Measurements from ENCODE around the gene CEP250. TPM values are rescaled to one million over a fixed set of nuclear protein-coding genes. Genes with fewer than 3 reads are reported as not detected.

CEP250 gene
- total RNA-seq, 1 donor from 2014 or later, result 58.5 TPM

- Mint-ChIP-seq H3K9me3 (ENCODE audit: unreplicated experiment) (no peaks in the 10 kb centered on the region), H3K27ac (ENCODE audit: unreplicated experiment) (no peak overlapping the region), H3K36me3 (ENCODE audit: unreplicated experiment) (no peaks in the 10 kb centered on the region), H3K4me3 (ENCODE audit: unreplicated experiment) (peak overlapping the region; percentile 51), H3K27me3 (ENCODE audit: unreplicated experiment) (no peaks in the 10 kb centered on the region), H3K4me1 (ENCODE audit: unreplicated experiment) (peaks cover 70% of the 10 kb centered on the region)
- no peak for DNase-seq (ENCODE audit: extremely low spot score, unreplicated experiment)
- TF ChIP-seq CTCF (IDR thresholded peaks at IDR 0.05), result no peak
Measured at GRCh38 chr20:35436177-35436573, 19.2 kb upstream of the CEP250 start.

GRCh38 chr20:35437599-35437998 is 17.8 kb upstream of the CEP250 start:
- Mint-ChIP-seq H3K27me3 (ENCODE audit: unreplicated experiment) (no peaks in the 10 kb centered on the region), H3K36me3 (ENCODE audit: unreplicated experiment) (no peaks in the 10 kb centered on the region), H3K4me1 (ENCODE audit: unreplicated experiment) (peaks cover 56% of the 10 kb centered on the region), H3K9me3 (ENCODE audit: unreplicated experiment) (no peaks in the 10 kb centered on the region), H3K4me3 (ENCODE audit: unreplicated experiment) (peak overlapping the region; percentile 67), H3K27ac (ENCODE audit: unreplicated experiment) (no peak overlapping the region)
- DNase-seq (ENCODE audit: extremely low spot score, unreplicated experiment), result no peak
- TF ChIP-seq CTCF (IDR thresholded peaks at IDR 0.05), result no peak

GRCh38 chr20:35443003-35443402 is 12.4 kb upstream of the CEP250 start:
- Mint-ChIP-seq H3K27ac (ENCODE audit: unreplicated experiment) (peak overlapping the region; percentile 71), H3K27me3 (ENCODE audit: unreplicated experiment) (no peaks in the 10 kb centered on the region), H3K4me3 (ENCODE audit: unreplicated experiment) (no peak overlapping the region), H3K9me3 (ENCODE audit: unreplicated experiment) (no peaks in the 10 kb centered on the region), H3K36me3 (ENCODE audit: unreplicated experiment) (no peaks in the 10 kb centered on the region), H3K4me1 (ENCODE audit: unreplicated experiment) (peaks cover 42% of the 10 kb centered on the region)
- TF ChIP-seq CTCF (IDR thresholded peaks at IDR 0.05), result no peak
- DNase-seq (ENCODE audit: extremely low spot score, unreplicated experiment), result no peak

GRCh38 chr20:35444226-35444625 is 11.2 kb upstream of the CEP250 start:
- no peaks in the 10 kb centered on the region for H3K9me3 Mint-ChIP-seq (ENCODE audit: unreplicated experiment)
- no peak for TF ChIP-seq CTCF (IDR thresholded peaks at IDR 0.05)
- H3K4me3 Mint-ChIP-seq (ENCODE audit: unreplicated experiment), result no peak overlapping the region
- H3K27me3 Mint-ChIP-seq (ENCODE audit: unreplicated experiment), result no peaks in the 10 kb centered on the region
- H3K27ac Mint-ChIP-seq (ENCODE audit: unreplicated experiment), result no peak overlapping the region
- H3K4me1 Mint-ChIP-seq (ENCODE audit: unreplicated experiment), result peaks cover 30% of the 10 kb centered on the region
- no peaks in the 10 kb centered on the region for H3K36me3 Mint-ChIP-seq (ENCODE audit: unreplicated experiment)
- DNase-seq (ENCODE audit: extremely low spot score, unreplicated experiment), result no peak

- Mint-ChIP-seq H3K27ac (ENCODE audit: unreplicated experiment) (no peak overlapping the region), H3K36me3 (ENCODE audit: unreplicated experiment) (no peaks in the 10 kb centered on the region), H3K4me3 (ENCODE audit: unreplicated experiment) (no peak overlapping the region), H3K27me3 (ENCODE audit: unreplicated experiment) (no peaks in the 10 kb centered on the region), H3K9me3 (ENCODE audit: unreplicated experiment) (no peaks in the 10 kb centered on the region), H3K4me1 (ENCODE audit: unreplicated experiment) (peaks cover 16% of the 10 kb centered on the region)
- DNase-seq (ENCODE audit: extremely low spot score, unreplicated experiment), result no peak
- no peak for TF ChIP-seq CTCF (IDR thresholded peaks at IDR 0.05)
Measured at GRCh38 chr20:35446356-35447078, 8.9 kb upstream of the CEP250 start.

Measured in osteocyte (in vitro differentiated cells).